H54 (cell line): ENCODE data around the gene GALNT9.
"Not testable (repeated sequence)": the region's sequence is repeated elsewhere in the genome, so short reads cannot be mapped to it uniquely, and the experiment has no call there.

Experiments used
- DNase-seq: peaks from one replicate; pipeline ENCODE4 v3.0.0; 2011; ENCODE audit warnings: low spot score, mixed read lengths; ENCODE audit not compliant: insufficient read length
- FAIRE-seq: peaks from 3 replicates; lab custom pipeline; 2011; peaks lifted over from hg19 to GRCh38; lab: Jason Lieb, UNC
- POLR2A ChIP-seq: IDR thresholded peaks from 2 replicates; pipeline ENCODE4 v1.6.1; 2011; ENCODE audit warnings: low read depth, mild to moderate bottlenecking, low read length

GALNT9 gene

GRCh38 chr12:132268674-132269073 is 60.7 kb downstream of the GALNT9 start:
- TF ChIP-seq POLR2A = no peak

GRCh38 chr12:132267873-132268272 is 61.5 kb downstream of the GALNT9 start:
- no peak for DNase-seq
- no peak for FAIRE-seq
- no peak for TF ChIP-seq POLR2A

More at GRCh38 chr12:132268674-132269073, 60.7 kb downstream of the GALNT9 start:
- DNase-seq (no peak), FAIRE-seq (no peak)

GRCh38 chr12:132266802-132267201 is 62.6 kb downstream of the GALNT9 start:
- TF ChIP-seq POLR2A = no peak
- DNase-seq (no peak), FAIRE-seq (no peak)

GRCh38 chr12:132266370-132266769 is 63.0 kb downstream of the GALNT9 start:
- DNase-seq (no peak), FAIRE-seq (no peak)
- no peak for TF ChIP-seq POLR2A

- FAIRE-seq, DNase-seq: not testable (repeated sequence)
Measured at GRCh38 chr12:132265822-132266221, 63.6 kb downstream of the GALNT9 start.

- TF ChIP-seq POLR2A = no peak
- no peak for DNase-seq
- no peak for FAIRE-seq
Measured at GRCh38 chr12:132265056-132265800, 64.2 kb downstream of the GALNT9 start.

- TF ChIP-seq POLR2A = no peak
- FAIRE-seq (no peak), DNase-seq (no peak)
Measured at GRCh38 chr12:132264086-132265010, 65.0 kb downstream of the GALNT9 start.

GRCh38 chr12:132263451-132264049 is 65.8 kb downstream of the GALNT9 start:
- no peak for FAIRE-seq
- no peak for TF ChIP-seq POLR2A
- DNase-seq = no peak

GRCh38 chr12:132263061-132263360 is 66.4 kb downstream of the GALNT9 start:
- DNase-seq (no peak), FAIRE-seq (no peak)
- TF ChIP-seq POLR2A = no peak

GRCh38 chr12:132262256-132263060 is 66.9 kb downstream of the GALNT9 start:
- DNase-seq (no peak), FAIRE-seq (no peak)
- no peak for TF ChIP-seq POLR2A

GRCh38 chr12:132261328-132262138 is 67.9 kb downstream of the GALNT9 start:
- no peak for TF ChIP-seq POLR2A
- FAIRE-seq (no peak), DNase-seq (no peak)

GRCh38 chr12:132260721-132261120 is 68.7 kb downstream of the GALNT9 start:
- no peak for TF ChIP-seq POLR2A
- DNase-seq = no peak
- no peak for FAIRE-seq
